HEK293T (cell line): ENCODE data around the gene PLK3.
"Not testable (repeated sequence)": the region's sequence is repeated elsewhere in the genome, so short reads cannot be mapped to it uniquely, and the experiment has no call there.

Experiments
- CTBP1 ChIP-seq: fragments of 450-650 bp; IDR thresholded peaks from 2 replicates; pipeline ENCODE4 v1.6.1; 2016; ENCODE audit warnings: borderline replicate concordance
- ELF4 ChIP-seq: fragments of 450-650 bp; IDR thresholded peaks from 2 replicates; pipeline ENCODE4 v1.6.1; 2017; ENCODE audit warnings: antibody characterized with exemption
- FOXM1 ChIP-seq: fragments of 450-650 bp; IDR thresholded peaks from 2 replicates; pipeline ENCODE4 v1.6.1; 2017; ENCODE audit warnings: mild to moderate bottlenecking, borderline replicate concordance
- SP1 ChIP-seq: fragments of 450-650 bp; IDR thresholded peaks from 2 replicates; pipeline ENCODE4 v1.6.1; 2017
- SUZ12 ChIP-seq: fragments of 450-650 bp; IDR thresholded peaks from 2 replicates; pipeline ENCODE4 v1.6.1; 2016; ENCODE audit warnings: mild to moderate bottlenecking
- TARDBP ChIP-seq: fragments of 450-650 bp; IDR thresholded peaks from 2 replicates; pipeline ENCODE4 v1.6.1; 2016
- ZNF384 ChIP-seq: fragments of 450-650 bp; IDR thresholded peaks from 2 replicates; pipeline ENCODE4 v1.6.1; 2016

DNA sequence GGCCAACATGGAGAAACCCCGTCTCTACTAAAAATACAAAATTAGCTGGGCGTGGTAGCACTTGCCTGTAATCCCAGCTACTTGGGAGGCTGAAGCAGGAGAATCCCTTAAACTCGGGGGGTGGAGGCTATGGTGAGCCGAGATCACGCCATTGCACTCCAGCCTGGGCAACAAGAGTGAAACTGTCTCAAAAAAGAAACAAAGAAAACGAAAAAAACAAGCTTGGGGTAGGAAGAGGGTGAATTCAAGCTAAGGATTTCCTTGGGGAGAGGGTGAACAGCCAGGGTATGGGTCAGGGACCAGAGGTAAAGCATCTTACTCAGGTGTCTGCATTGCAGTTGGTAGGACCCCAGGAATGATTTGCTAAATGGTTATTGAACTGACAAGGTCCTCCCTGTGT lies 33.8 kb upstream of the PLK3 start:
- TF ChIP-seq FOXM1, SP1, ZNF384, SUZ12, ELF4, CTBP1, TARDBP: not testable (repeated sequence)
